NCI-H446 (cell line): ENCODE data around the gene MIOS.
A peak's percentile ranks its signal among the peaks of the same experiment; 100 is the strongest.
"Not testable (repeated sequence)": the region's sequence is repeated elsewhere in the genome, so short reads cannot be mapped to it uniquely, and the experiment has no call there.

ENCODE experiments used
- DNase-seq, 2 experiments: peaks; one replicate each; lab custom pipeline; 2025; lab: John Stamatoyannopoulos, UW

MIOS gene

GRCh38 chr7:7554649-7555575, 11.8 kb upstream of the MIOS start:
- DNase-seq = peak in 1 of 2 experiments; percentile 50

- DNase-seq = no peak
Observed at GRCh38 chr7:7556852-7557251, 9.8 kb upstream of the MIOS start.

GRCh38 chr7:7557252-7557651, 9.4 kb upstream of the MIOS start:
- DNase-seq = no peak

- DNase-seq = not testable (repeated sequence)
Observed at GRCh38 chr7:7561591-7561990, 5.1 kb upstream of the MIOS start.

- no peak for DNase-seq
Observed at GRCh38 chr7:7562736-7563135, 3.9 kb upstream of the MIOS start.

- DNase-seq = no peak
Observed at GRCh38 chr7:7563269-7563668, 3.4 kb upstream of the MIOS start.

- no peak for DNase-seq
Observed at GRCh38 chr7:7563813-7564212, 2.9 kb upstream of the MIOS start.

- no peak for DNase-seq
Observed at GRCh38 chr7:7564323-7564780, 2.3 kb upstream of the MIOS start.

GRCh38 chr7:7565018-7565680, 1.5 kb upstream of the MIOS start:
- DNase-seq = no peak

- DNase-seq = no peak
Observed at GRCh38 chr7:7565746-7566650, 686 bp upstream of the MIOS start.

- no peak for DNase-seq
Observed at GRCh38 chr7:7567898-7568531, 1.3 kb downstream of the MIOS start.

- no peak for DNase-seq
Observed at GRCh38 chr7:7568553-7568952, 1.9 kb downstream of the MIOS start.

GRCh38 chr7:7569081-7569527, 2.4 kb downstream of the MIOS start:
- DNase-seq = no peak

GRCh38 chr7:7569615-7570014, 2.9 kb downstream of the MIOS start:
- DNase-seq = no peak

GRCh38 chr7:7570584-7570983, 3.9 kb downstream of the MIOS start:
- no peak for DNase-seq

- DNase-seq = no peak
Observed at GRCh38 chr7:7573701-7574100, 7.0 kb downstream of the MIOS start.

GRCh38 chr7:7576344-7576743, 9.7 kb downstream of the MIOS start:
- no peak for DNase-seq

- DNase-seq = no peak
Observed at GRCh38 chr7:7577888-7578287, 11.2 kb downstream of the MIOS start.

- no peak for DNase-seq
Observed at GRCh38 chr7:7579638-7580037, 13.0 kb downstream of the MIOS start.

GRCh38 chr7:7581531-7582179, 15.0 kb downstream of the MIOS start:
- DNase-seq = no peak

GRCh38 chr7:7582596-7582995, 15.9 kb downstream of the MIOS start:
- no peak for DNase-seq
